Sigmoid colon (tissue), 7 donors: ENCODE results near the gene GNAI3. TPM values are rescaled to one million over a fixed set of nuclear protein-coding genes. Genes with fewer than 3 reads are reported as not detected.

Experiments used
- DNase-seq: peaks from one replicate; pipeline ENCODE4 v3.0.0-alpha.2; 2019
- H3K27ac ChIP-seq, 4 donors: fragments of 200-600 bp; sonication (generic); one replicate each; pipeline ENCODE4 v1.5.1; 2016 to 2019; ENCODE audit warnings: mild to moderate bottlenecking in 1 of 4
- H3K27me3 ChIP-seq, 3 donors: fragments of 200-600 bp; sonication (generic); one replicate each; pipeline ENCODE4 v1.5.1; 2019; ENCODE audit warnings: mild to moderate bottlenecking in 1 of 3
- H3K36me3 ChIP-seq, 4 donors: fragments of 200-600 bp; sonication (generic); one replicate each; pipeline ENCODE4 v1.5.1; 2016 to 2019
- H3K4me1 ChIP-seq, 4 donors: fragments of 200-600 bp; sonication (generic); one replicate each; pipeline ENCODE4 v1.5.1; 2017 to 2019
- H3K4me3 ChIP-seq, 4 donors: fragments of 200-600 bp; sonication (generic); one replicate each; pipeline ENCODE4 v1.5.1; 2017 to 2019; ENCODE audit warnings: mild to moderate bottlenecking in 2 of 4, moderate library complexity in 1 of 4
- H3K9me3 ChIP-seq, 4 donors: fragments of 200-600 bp in 3 of 4; sonication (generic) in 3 of 4; one replicate each; pipeline versions ENCODE4 v1.5.1 to v1.6.1; 2013 to 2019
- EP300 ChIP-seq, 4 donors: sonication (generic); formaldehyde crosslinking; IDR thresholded peaks; one replicate each; pipeline ENCODE4 v1.6.1; 2017; ENCODE audit warnings: antibody characterized with exemption in 4 of 4
- POLR2A ChIP-seq, 2 donors: fragments of 450-650 bp; IDR thresholded peaks; one replicate each; pipeline ENCODE4 v1.6.1; 2016; ENCODE audit warnings: antibody characterized with exemption in 2 of 2, mild to moderate bottlenecking in 2 of 2, moderate library complexity in 2 of 2
- POLR2AphosphoS5 ChIP-seq, 4 donors: sonication (generic); formaldehyde crosslinking; IDR thresholded peaks; one replicate each; pipeline ENCODE4 v1.6.1; 2017; ENCODE audit warnings: antibody characterized with exemption in 4 of 4
- WGBS, 2 donors: extraction: QIAGEN DNeasy Blood & Tissue Kit; methylation state at CpG; one replicate each; pipeline ENCODE4 v1.1.7; 2013; 5-methylcytosine and 5-hydroxymethylcytosine counted together
- intact Hi-C: fragments of 100-400 bp; cut with DNase I; formaldehyde crosslinking; loops from one replicate; pipeline ENCODE4 v1.15.1; 2023
- polyA plus RNA-seq, 3 donors: library from polyadenylated mRNA; stranded (reverse); fragments of 200-250 nt; gene quantifications; one replicate each; pipeline ENCODE4 v1.2.3, GENCODE V29; 2013
- total RNA-seq, 4 donors: library from RNA; depleted of rRNA; stranded (reverse); fragments of >200 nt; gene quantifications; one replicate each; pipeline ENCODE4 v1.1.0, GENCODE V29; 2016
- TF ChIP-seq, protein P1 (sequence below), 4 experiments: fragments of 450-650 bp in 3 of 4; fragments of 200-600 bp in 1 of 4; IDR thresholded peaks; one replicate each; pipeline ENCODE4 v1.5.1; 2016 to 2019; ENCODE audit warnings: antibody characterized with exemption in 4 of 4, mild to moderate bottlenecking in 3 of 4, moderate library complexity in 2 of 4
- donor health status: healthy with polysubstance abuse.
- donor health status: Bipolar disorder and iron deficiency.
- donor health status: healthy.

The GNAI3 gene
- total and polyA plus RNA-seq, 7 donors: 4.2 to 6.4 (median 5.7) TPM

- no peak overlapping the region for H3K27ac ChIP-seq
- H3K36me3 ChIP-seq: no peaks in the 10 kb centered on the region
- WGBS, 2 donors: 67 to 78% methylated on average over 3 of the region's 3 CpGs
- no peaks in the 10 kb centered on the region for H3K27me3 ChIP-seq
- intact Hi-C loops: loop anchor here (5.0 kb wide), 3 partner anchors 45 to 340 kb away; partner anchors contain the start of genes AHCYL1 and GSTM1
- H3K9me3 ChIP-seq: no peaks in the 10 kb centered on the region
- H3K4me1 ChIP-seq: peaks cover 0 to 10% (median 8%) of the 10 kb centered on the region in 4 donors
- TF ChIP-seq, protein P1, sequence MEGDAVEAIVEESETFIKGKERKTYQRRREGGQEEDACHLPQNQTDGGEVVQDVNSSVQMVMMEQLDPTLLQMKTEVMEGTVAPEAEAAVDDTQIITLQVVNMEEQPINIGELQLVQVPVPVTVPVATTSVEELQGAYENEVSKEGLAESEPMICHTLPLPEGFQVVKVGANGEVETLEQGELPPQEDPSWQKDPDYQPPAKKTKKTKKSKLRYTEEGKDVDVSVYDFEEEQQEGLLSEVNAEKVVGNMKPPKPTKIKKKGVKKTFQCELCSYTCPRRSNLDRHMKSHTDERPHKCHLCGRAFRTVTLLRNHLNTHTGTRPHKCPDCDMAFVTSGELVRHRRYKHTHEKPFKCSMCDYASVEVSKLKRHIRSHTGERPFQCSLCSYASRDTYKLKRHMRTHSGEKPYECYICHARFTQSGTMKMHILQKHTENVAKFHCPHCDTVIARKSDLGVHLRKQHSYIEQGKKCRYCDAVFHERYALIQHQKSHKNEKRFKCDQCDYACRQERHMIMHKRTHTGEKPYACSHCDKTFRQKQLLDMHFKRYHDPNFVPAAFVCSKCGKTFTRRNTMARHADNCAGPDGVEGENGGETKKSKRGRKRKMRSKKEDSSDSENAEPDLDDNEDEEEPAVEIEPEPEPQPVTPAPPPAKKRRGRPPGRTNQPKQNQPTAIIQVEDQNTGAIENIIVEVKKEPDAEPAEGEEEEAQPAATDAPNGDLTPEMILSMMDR (IDR thresholded peaks at IDR 0.05): no peak
- TF ChIP-seq POLR2A (IDR thresholded peaks at IDR 0.05) (no peak), POLR2AphosphoS5 (IDR thresholded peaks at IDR 0.05) (no peak), EP300 (IDR thresholded peaks at IDR 0.05) (no peak)
- DNase-seq: no peak
- H3K4me3 ChIP-seq: no peak overlapping the region
Observed at GRCh38 chr1:109642626-109643025, 94.2 kb downstream of the GNAI3 start.

- Histone ChIP-seq H3K27ac (peak overlapping the region in 1 of 4 donors; percentile 30), H3K9me3 (no peaks in the 10 kb centered on the region), H3K27me3 (no peaks in the 10 kb centered on the region), H3K4me1 (peaks cover 0 to 10% (median 8%) of the 10 kb centered on the region in 4 donors), H3K36me3 (no peaks in the 10 kb centered on the region), H3K4me3 (peak overlapping the region in 1 of 4 donors; percentile 6)
- 32 to 42% methylated on average over 32 of the region's 32 CpGs for WGBS, 2 donors
- TF ChIP-seq, protein P1 (IDR thresholded peaks at IDR 0.05): peak; percentile 75 to 91 (median 86)
- TF ChIP-seq EP300 (IDR thresholded peaks at IDR 0.05) (no peak), POLR2AphosphoS5 (IDR thresholded peaks at IDR 0.05) (no peak), POLR2A (IDR thresholded peaks at IDR 0.05) (no peak)
- peak; percentile 92 for DNase-seq
- intact Hi-C loops: loop anchor here (5.0 kb wide), 3 partner anchors 44 to 339 kb away; partner anchors contain the start of genes AHCYL1 and GSTM1
Observed at GRCh38 chr1:109643385-109644230, 95.2 kb downstream of the GNAI3 start.

- Histone ChIP-seq H3K4me1 (peaks cover 0 to 10% (median 8%) of the 10 kb centered on the region in 4 donors), H3K27me3 (no peaks in the 10 kb centered on the region), H3K9me3 (no peaks in the 10 kb centered on the region), H3K36me3 (no peaks in the 10 kb centered on the region), H3K4me3 (no peak overlapping the region), H3K27ac (no peak overlapping the region)
- no peak for TF ChIP-seq EP300 (IDR thresholded peaks at IDR 0.05)
- no peak for TF ChIP-seq POLR2AphosphoS5 (IDR thresholded peaks at IDR 0.05)
- TF ChIP-seq, protein P1 (IDR thresholded peaks at IDR 0.05): no peak
- no peak for TF ChIP-seq POLR2A (IDR thresholded peaks at IDR 0.05)
- intact Hi-C loops: loop anchor here (5.0 kb wide), 3 partner anchors 43 to 338 kb away; partner anchors contain the start of genes AHCYL1 and GSTM1
- DNase-seq: no peak
- WGBS, 2 donors: 51 to 61% methylated on average over 10 of the region's 10 CpGs
Observed at GRCh38 chr1:109644670-109645069, 96.3 kb downstream of the GNAI3 start.

DNA sequence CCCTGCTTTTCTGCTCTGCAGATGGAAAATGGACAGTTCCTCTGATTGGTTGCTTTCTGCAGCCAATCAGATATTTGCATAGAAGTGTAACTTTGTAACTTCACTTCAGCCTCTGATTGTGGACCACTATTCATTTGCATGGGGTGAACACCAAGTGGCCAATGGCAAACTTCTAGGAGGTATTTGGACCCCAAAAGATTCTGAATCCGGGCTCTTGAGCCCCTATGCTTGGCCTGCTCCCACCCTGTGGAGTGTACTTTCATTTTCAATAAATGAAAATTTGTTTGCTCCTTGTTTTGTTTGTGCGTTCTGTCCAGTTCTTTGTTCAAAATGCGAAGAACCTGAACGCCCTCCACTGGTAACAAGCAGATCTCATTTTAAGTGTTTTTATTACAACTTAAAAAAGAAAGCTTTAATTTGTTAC lies 101.1 kb downstream of the GNAI3 start:
- WGBS, 2 donors: 66 to 72% methylated on average over 4 of the region's 4 CpGs
- no peak for DNase-seq
- Histone ChIP-seq H3K9me3 (no peaks in the 10 kb centered on the region), H3K4me1 (peaks cover 0 to 3% (median 2%) of the 10 kb centered on the region in 4 donors), H3K27ac (no peak overlapping the region), H3K36me3 (no peaks in the 10 kb centered on the region), H3K27me3 (no peaks in the 10 kb centered on the region), H3K4me3 (no peak overlapping the region)
- intact Hi-C loops: no loop called here
- TF ChIP-seq POLR2AphosphoS5 (IDR thresholded peaks at IDR 0.05): no peak
- TF ChIP-seq, protein P1 (IDR thresholded peaks at IDR 0.05): no peak
- TF ChIP-seq EP300 (IDR thresholded peaks at IDR 0.05): no peak
- no peak for TF ChIP-seq POLR2A (IDR thresholded peaks at IDR 0.05)
